Neural cell (in vitro differentiated cells): Measurements from ENCODE around the gene ARID3A.

Source experiments
- EZH2 ChIP-seq: fragments of 200-600, 300-800 bp; shearing (Covaris generic), sonication (generic); IDR thresholded peaks from 2 replicates; pipeline ENCODE4 v1.6.1; 2014; ENCODE audit warnings: antibody characterized with exemption, low read length, borderline replicate concordance, mild to moderate bottlenecking; ENCODE audit not compliant: insufficient read depth, poor library complexity, severe bottlenecking
- POLR2AphosphoS5 ChIP-seq: IDR thresholded peaks from 2 replicates; pipeline ENCODE4 v1.6.1; 2012
- RAD21 ChIP-seq: fragments of 450-650 bp; conservative IDR thresholded peaks from 2 replicates; pipeline ENCODE4 v1.6.1; 2014; ENCODE audit warnings: antibody characterized with exemption, mild to moderate bottlenecking, moderate library complexity
- SMC3 ChIP-seq: fragments of 450-650 bp; conservative IDR thresholded peaks from 2 replicates; pipeline ENCODE4 v1.6.1; 2014; ENCODE audit warnings: antibody characterized with exemption, mild to moderate bottlenecking, moderate library complexity; ENCODE audit not compliant: poor library complexity
- TAF1 ChIP-seq: IDR thresholded peaks from 2 replicates; pipeline ENCODE4 v1.6.1; 2012; ENCODE audit warnings: low read depth
- TF ChIP-seq, protein P1 (sequence below): fragments of 450-650 bp; IDR thresholded peaks from 2 replicates; pipeline ENCODE4 v1.5.1; 2014; ENCODE audit warnings: antibody characterized with exemption, mild to moderate bottlenecking, moderate library complexity; ENCODE audit not compliant: poor library complexity, severe bottlenecking
- TF ChIP-seq, protein P2 (sequence below): IDR thresholded peaks from 2 replicates; pipeline ENCODE4 v1.6.1; 2012; ENCODE audit warnings: borderline replicate concordance

DNA sequence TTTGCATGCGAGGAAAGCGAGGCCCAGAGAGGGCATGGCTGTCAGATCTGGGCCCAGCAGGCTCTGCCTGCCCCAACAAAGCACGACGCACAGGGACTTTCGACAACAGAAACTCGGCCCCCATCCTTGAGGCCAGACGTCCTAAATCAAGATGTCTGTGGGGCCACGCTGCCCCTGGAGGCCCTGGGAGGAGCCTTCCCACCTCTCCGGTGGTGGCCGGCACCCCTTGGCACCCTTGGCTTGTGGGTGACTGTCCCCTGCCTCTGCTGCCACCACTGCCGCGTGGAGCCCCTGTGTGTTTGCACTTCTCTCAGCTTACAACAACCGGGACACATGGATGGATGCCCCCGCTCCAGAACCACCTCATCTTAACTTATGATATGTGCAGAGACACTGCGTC is 62.7 kb downstream of the ARID3A start:
- TF ChIP-seq EZH2 (no peak), TAF1 (no peak), POLR2AphosphoS5 (no peak), RAD21 (no peak), SMC3 (no peak)
- TF ChIP-seq, protein P1, sequence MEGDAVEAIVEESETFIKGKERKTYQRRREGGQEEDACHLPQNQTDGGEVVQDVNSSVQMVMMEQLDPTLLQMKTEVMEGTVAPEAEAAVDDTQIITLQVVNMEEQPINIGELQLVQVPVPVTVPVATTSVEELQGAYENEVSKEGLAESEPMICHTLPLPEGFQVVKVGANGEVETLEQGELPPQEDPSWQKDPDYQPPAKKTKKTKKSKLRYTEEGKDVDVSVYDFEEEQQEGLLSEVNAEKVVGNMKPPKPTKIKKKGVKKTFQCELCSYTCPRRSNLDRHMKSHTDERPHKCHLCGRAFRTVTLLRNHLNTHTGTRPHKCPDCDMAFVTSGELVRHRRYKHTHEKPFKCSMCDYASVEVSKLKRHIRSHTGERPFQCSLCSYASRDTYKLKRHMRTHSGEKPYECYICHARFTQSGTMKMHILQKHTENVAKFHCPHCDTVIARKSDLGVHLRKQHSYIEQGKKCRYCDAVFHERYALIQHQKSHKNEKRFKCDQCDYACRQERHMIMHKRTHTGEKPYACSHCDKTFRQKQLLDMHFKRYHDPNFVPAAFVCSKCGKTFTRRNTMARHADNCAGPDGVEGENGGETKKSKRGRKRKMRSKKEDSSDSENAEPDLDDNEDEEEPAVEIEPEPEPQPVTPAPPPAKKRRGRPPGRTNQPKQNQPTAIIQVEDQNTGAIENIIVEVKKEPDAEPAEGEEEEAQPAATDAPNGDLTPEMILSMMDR, result no peak
- TF ChIP-seq, protein P2, sequence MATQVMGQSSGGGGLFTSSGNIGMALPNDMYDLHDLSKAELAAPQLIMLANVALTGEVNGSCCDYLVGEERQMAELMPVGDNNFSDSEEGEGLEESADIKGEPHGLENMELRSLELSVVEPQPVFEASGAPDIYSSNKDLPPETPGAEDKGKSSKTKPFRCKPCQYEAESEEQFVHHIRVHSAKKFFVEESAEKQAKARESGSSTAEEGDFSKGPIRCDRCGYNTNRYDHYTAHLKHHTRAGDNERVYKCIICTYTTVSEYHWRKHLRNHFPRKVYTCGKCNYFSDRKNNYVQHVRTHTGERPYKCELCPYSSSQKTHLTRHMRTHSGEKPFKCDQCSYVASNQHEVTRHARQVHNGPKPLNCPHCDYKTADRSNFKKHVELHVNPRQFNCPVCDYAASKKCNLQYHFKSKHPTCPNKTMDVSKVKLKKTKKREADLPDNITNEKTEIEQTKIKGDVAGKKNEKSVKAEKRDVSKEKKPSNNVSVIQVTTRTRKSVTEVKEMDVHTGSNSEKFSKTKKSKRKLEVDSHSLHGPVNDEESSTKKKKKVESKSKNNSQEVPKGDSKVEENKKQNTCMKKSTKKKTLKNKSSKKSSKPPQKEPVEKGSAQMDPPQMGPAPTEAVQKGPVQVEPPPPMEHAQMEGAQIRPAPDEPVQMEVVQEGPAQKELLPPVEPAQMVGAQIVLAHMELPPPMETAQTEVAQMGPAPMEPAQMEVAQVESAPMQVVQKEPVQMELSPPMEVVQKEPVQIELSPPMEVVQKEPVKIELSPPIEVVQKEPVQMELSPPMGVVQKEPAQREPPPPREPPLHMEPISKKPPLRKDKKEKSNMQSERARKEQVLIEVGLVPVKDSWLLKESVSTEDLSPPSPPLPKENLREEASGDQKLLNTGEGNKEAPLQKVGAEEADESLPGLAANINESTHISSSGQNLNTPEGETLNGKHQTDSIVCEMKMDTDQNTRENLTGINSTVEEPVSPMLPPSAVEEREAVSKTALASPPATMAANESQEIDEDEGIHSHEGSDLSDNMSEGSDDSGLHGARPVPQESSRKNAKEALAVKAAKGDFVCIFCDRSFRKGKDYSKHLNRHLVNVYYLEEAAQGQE, result no peak
